ENCODE measurements around the gene FAU.
"Not testable (repeated sequence)": the region's sequence is repeated elsewhere in the genome, so short reads cannot be mapped to it uniquely, and the experiment has no call there.

The FAU gene

GRCh38 chr11:65120831-65121230 lies 1.1 kb downstream of the FAU start:
- ATAC-seq, result no peak
- no peak for TF ChIP-seq OSR1 (CRISPR knock-in tag; IDR thresholded peaks at IDR 0.05)
- no peak for TF ChIP-seq ESRRG (CRISPR knock-in tag; IDR thresholded peaks at IDR 0.05)
- no peak for TF ChIP-seq PPARA (CRISPR knock-in tag; IDR thresholded peaks at IDR 0.05; ENCODE audit: borderline replicate concordance)
- TF ChIP-seq ZNF70 (CRISPR knock-in tag; IDR thresholded peaks at IDR 0.05), result no peak
- TF ChIP-seq TCF4 (CRISPR knock-in tag; IDR thresholded peaks at IDR 0.05; ENCODE audit: borderline replicate concordance), result no peak
- TF ChIP-seq ZFP3 (CRISPR knock-in tag; IDR thresholded peaks at IDR 0.05), result no peak
- TF ChIP-seq, protein P1, sequence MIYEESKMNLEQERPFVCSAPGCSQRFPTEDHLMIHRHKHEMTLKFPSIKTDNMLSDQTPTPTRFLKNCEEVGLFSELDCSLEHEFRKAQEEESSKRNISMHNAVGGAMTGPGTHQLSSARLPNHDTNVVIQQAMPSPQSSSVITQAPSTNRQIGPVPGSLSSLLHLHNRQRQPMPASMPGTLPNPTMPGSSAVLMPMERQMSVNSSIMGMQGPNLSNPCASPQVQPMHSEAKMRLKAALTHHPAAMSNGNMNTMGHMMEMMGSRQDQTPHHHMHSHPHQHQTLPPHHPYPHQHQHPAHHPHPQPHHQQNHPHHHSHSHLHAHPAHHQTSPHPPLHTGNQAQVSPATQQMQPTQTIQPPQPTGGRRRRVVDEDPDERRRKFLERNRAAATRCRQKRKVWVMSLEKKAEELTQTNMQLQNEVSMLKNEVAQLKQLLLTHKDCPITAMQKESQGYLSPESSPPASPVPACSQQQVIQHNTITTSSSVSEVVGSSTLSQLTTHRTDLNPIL (CRISPR knock-in tag; IDR thresholded peaks at IDR 0.05; ENCODE audit: low read depth), result no peak
- TF ChIP-seq ZC3H10 (CRISPR knock-in tag; IDR thresholded peaks at IDR 0.05), result no peak
- TF ChIP-seq SNAI2 (CRISPR knock-in tag; IDR thresholded peaks at IDR 0.05), result no peak
- no peak for TF ChIP-seq PATZ1 (CRISPR knock-in tag; IDR thresholded peaks at IDR 0.05; ENCODE audit: borderline replicate concordance)
- no peak for TF ChIP-seq ZNF565 (CRISPR knock-in tag; conservative IDR thresholded peaks at IDR 0.05; ENCODE audit: low read depth)
- no peak for TF ChIP-seq ZNF8 (CRISPR knock-in tag; IDR thresholded peaks at IDR 0.05)
- no peak for TF ChIP-seq CSRNP3 (CRISPR knock-in tag; IDR thresholded peaks at IDR 0.05)
- no peak for TF ChIP-seq POU6F1 (CRISPR knock-in tag; IDR thresholded peaks at IDR 0.05; ENCODE audit: borderline replicate concordance, low read depth)
- no peak for TF ChIP-seq RARB (CRISPR knock-in tag; IDR thresholded peaks at IDR 0.05)
- TF ChIP-seq GLIS3 (CRISPR knock-in tag; IDR thresholded peaks at IDR 0.05), result no peak
- TF ChIP-seq ARNTL (CRISPR knock-in tag; IDR thresholded peaks at IDR 0.05; ENCODE audit: borderline replicate concordance, low read depth), result no peak
- TF ChIP-seq TOX (CRISPR knock-in tag; IDR thresholded peaks at IDR 0.05; ENCODE audit: borderline replicate concordance), result no peak
- TF ChIP-seq BACH2 (CRISPR knock-in tag; IDR thresholded peaks at IDR 0.05; ENCODE audit: borderline replicate concordance), result no peak
- TF ChIP-seq CSDC2 (CRISPR knock-in tag; IDR thresholded peaks at IDR 0.05), result no peak

DNA sequence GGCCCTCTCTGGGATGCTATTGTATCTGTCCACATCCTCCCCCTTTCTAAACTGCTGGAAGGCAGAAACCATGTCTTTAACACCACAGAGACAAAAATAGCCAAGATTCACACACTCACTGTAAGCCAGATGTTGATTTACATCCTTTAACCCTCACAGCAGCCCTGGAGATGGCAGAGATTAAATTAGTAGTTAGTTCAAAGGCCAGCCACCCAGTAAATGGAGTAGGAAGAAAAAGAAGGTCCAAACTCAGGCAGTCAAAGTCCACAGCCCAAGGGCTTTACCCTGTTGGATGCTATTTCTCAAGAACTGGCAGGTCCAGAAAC lies 2.3 kb downstream of the FAU start:
- TF ChIP-seq TSHZ2 (CRISPR knock-in tag; IDR thresholded peaks at IDR 0.05) (no peak), PATZ1 (CRISPR knock-in tag; IDR thresholded peaks at IDR 0.05; ENCODE audit: borderline replicate concordance) (no peak), OSR1 (CRISPR knock-in tag; IDR thresholded peaks at IDR 0.05) (no peak), ESRRG (CRISPR knock-in tag; IDR thresholded peaks at IDR 0.05) (no peak), ZFP3 (CRISPR knock-in tag; IDR thresholded peaks at IDR 0.05) (no peak), ARNTL (CRISPR knock-in tag; IDR thresholded peaks at IDR 0.05; ENCODE audit: borderline replicate concordance, low read depth) (no peak), POU6F1 (CRISPR knock-in tag; IDR thresholded peaks at IDR 0.05; ENCODE audit: borderline replicate concordance, low read depth) (no peak), GLIS3 (CRISPR knock-in tag; IDR thresholded peaks at IDR 0.05) (no peak), ISL1 (CRISPR knock-in tag; IDR thresholded peaks at IDR 0.05) (no peak), BACH2 (CRISPR knock-in tag; IDR thresholded peaks at IDR 0.05; ENCODE audit: borderline replicate concordance) (no peak), ZNF70 (CRISPR knock-in tag; IDR thresholded peaks at IDR 0.05) (no peak), TOX (CRISPR knock-in tag; IDR thresholded peaks at IDR 0.05; ENCODE audit: borderline replicate concordance) (no peak), ZNF565 (CRISPR knock-in tag; conservative IDR thresholded peaks at IDR 0.05; ENCODE audit: low read depth) (no peak), ZFP30 (CRISPR knock-in tag; IDR thresholded peaks at IDR 0.05) (no peak)
- ATAC-seq, result no peak

- ATAC-seq, result not testable (repeated sequence)
These were observed 2.9 kb downstream of the FAU start for GRCh38 chr11:65118891-65119669.
